HG02588 (cell line): ENCODE results near the gene CTAG1A.
"Not testable (repeated sequence)": the region's sequence is repeated elsewhere in the genome, so short reads cannot be mapped to it uniquely, and the experiment has no call there.

Source experiments
- ATAC-seq: cut with Tn5 transposase; IDR thresholded peaks from one replicate; pipeline ENCODE4 v1.9.1; 2021; ENCODE audit warnings: mild to moderate bottlenecking, moderate library complexity; ENCODE audit not compliant: unreplicated experiment

The CTAG1A gene

GRCh38 chrX:154608823-154609222 lies 23.9 kb downstream of the CTAG1A start:
- ATAC-seq = not testable (repeated sequence)

GRCh38 chrX:154611146-154611545 lies 26.2 kb downstream of the CTAG1A start:
- not testable (repeated sequence) for ATAC-seq

- not testable (repeated sequence) for ATAC-seq
These were observed 28.7 kb downstream of the CTAG1A start for GRCh38 chrX:154613586-154613985.

- ATAC-seq = not testable (repeated sequence)
These were observed 34.2 kb downstream of the CTAG1A start, which contains the start of gene CTAG1B for GRCh38 chrX:154619182-154619581. Gene CTAG1B (minus strand): TSS chrX:154619282. CDS start chrX:154619218, 64 bp downstream.

GRCh38 chrX:154620767-154621414 lies 36.0 kb downstream of the CTAG1A start:
- ATAC-seq = not testable (repeated sequence)

- not testable (repeated sequence) for ATAC-seq
These were observed 44.0 kb downstream of the CTAG1A start for GRCh38 chrX:154628960-154629359.

- not testable (repeated sequence) for ATAC-seq
These were observed 46.0 kb downstream of the CTAG1A start for GRCh38 chrX:154630949-154631348.

GRCh38 chrX:154633661-154634060 lies 48.7 kb downstream of the CTAG1A start:
- not testable (repeated sequence) for ATAC-seq
